H1 (cell line): ENCODE measurements around the gene FOXA2. TPM values are rescaled to one million over a fixed set of nuclear protein-coding genes. Genes with fewer than 3 reads are reported as not detected.

ENCODE experiments used
- CTCF ChIA-PET: fragments of 300-600 bp; sonication (Branson Sonifier 250); formaldehyde crosslinking; loops from one replicate; lab custom pipeline; 2021; ENCODE audit not compliant: partially characterized antibody; lab: Charles Lee
- POLR2A ChIA-PET: fragments of 300-600 bp; sonication (Branson Sonifier 250); formaldehyde crosslinking; loops from one replicate; lab custom pipeline; 2021; ENCODE audit warnings: inconsistent platforms; ENCODE audit not compliant: partially characterized antibody; lab: Charles Lee
- DNase-seq, 2 experiments: peaks; one replicate each; pipeline versions ENCODE4 v3.0.0 to v3.0.0-alpha.2; 2010 to 2022; ENCODE audit warnings: low spot score in 2 of 2, low read depth in 1 of 2, mixed read lengths in 1 of 2
- FAIRE-seq: peaks from 2 replicates; lab custom pipeline; 2011; peaks lifted over from hg19 to GRCh38; lab: Jason Lieb, UNC
- H2AFZ ChIP-seq: 2 replicates; pipeline ENCODE4 v1.8.1; 2012; ENCODE audit warnings: low read length, inconsistent platforms
- H2AK5ac ChIP-seq: 2 replicates; pipeline ENCODE4 v1.6.1; 2013; ENCODE audit warnings: low read depth, low read length
- H2BK120ac ChIP-seq: replicated peaks from 2 replicates; pipeline ENCODE3; 2013; ENCODE audit warnings: low read depth, low read length, inconsistent platforms
- H2BK12ac ChIP-seq: 2 replicates; pipeline ENCODE4 v1.6.1; 2013; ENCODE audit warnings: low read depth, low read length
- H2BK15ac ChIP-seq: 2 replicates; pipeline ENCODE4 v1.6.1; 2013; ENCODE audit warnings: low read length
- H2BK20ac ChIP-seq: 2 replicates; pipeline ENCODE4 v1.6.1; 2013; ENCODE audit warnings: low read length
- H2BK5ac ChIP-seq: 2 replicates; pipeline ENCODE4 v1.6.1; 2013; ENCODE audit warnings: low read depth, low read length
- H3K14ac ChIP-seq: 2 replicates; pipeline ENCODE4 v1.6.1; 2013; ENCODE audit warnings: inconsistent platforms; ENCODE audit not compliant: insufficient read length
- H3K18ac ChIP-seq: 2 replicates; pipeline ENCODE4 v1.6.1; 2013; ENCODE audit warnings: low read length; ENCODE audit errors: extremely low read depth
- H3K23ac ChIP-seq: 2 replicates; pipeline ENCODE4 v1.6.1; 2013; ENCODE audit warnings: inconsistent platforms; ENCODE audit not compliant: insufficient read length
- H3K23me2 ChIP-seq: 2 replicates; pipeline ENCODE4 v1.6.1; 2013; ENCODE audit warnings: low read depth, low read length
- H3K27ac ChIP-seq: 2 replicates; pipeline ENCODE4 v1.6.1; 2011; ENCODE audit warnings: low read depth, low read length, inconsistent platforms
- H3K27me3 ChIP-seq, 4 experiments: replicated peaks in 1 of 4; 1 replicate in 1 of 4; 2 replicates in 3 of 4; pipeline versions ENCODE4 v1.6.1 to v1.8.1; 2011 to 2013; ENCODE audit warnings: low read length in 3 of 4, mild to moderate bottlenecking in 3 of 4, inconsistent platforms in 2 of 4, mixed read lengths in 2 of 4, moderate library complexity in 1 of 4; ENCODE audit not compliant: control insufficient read depth in 3 of 4, insufficient read depth in 3 of 4; ENCODE audit errors: extremely low read depth in 1 of 4
- H3K36me3 ChIP-seq, 4 experiments: 2 replicates each; pipeline versions ENCODE4 v1.6.1 to v1.8.1; 2011 to 2013; ENCODE audit warnings: mild to moderate bottlenecking in 4 of 4, low read length in 3 of 4, moderate library complexity in 2 of 4, control low read depth in 1 of 4, inconsistent platforms in 1 of 4; ENCODE audit not compliant: insufficient read depth in 4 of 4, control insufficient read depth in 2 of 4
- H3K4ac ChIP-seq: replicated peaks from 2 replicates; pipeline ENCODE3; 2013; ENCODE audit warnings: low read length, low read depth, mixed read lengths, inconsistent platforms; ENCODE audit not compliant: insufficient read length
- H3K4me1 ChIP-seq, 4 experiments: replicated peaks in 1 of 4; 1 replicate in 1 of 4; 2 replicates in 3 of 4; pipeline versions ENCODE4 v1.6.1 to v1.8.1; 2011 to 2013; ENCODE audit warnings: low read length in 3 of 4, inconsistent platforms in 2 of 4, mixed read lengths in 1 of 4; ENCODE audit not compliant: insufficient read depth in 4 of 4, control insufficient read depth in 3 of 4
- H3K4me2 ChIP-seq, 2 experiments: 2 replicates each; pipeline versions ENCODE4 v1.6.1 to v1.8.1; 2011 to 2013; ENCODE audit warnings: low read depth in 2 of 2, low read length in 2 of 2, control low read depth in 1 of 2, inconsistent platforms in 1 of 2, mild to moderate bottlenecking in 1 of 2; ENCODE audit not compliant: insufficient read depth in 1 of 2
- H3K4me3 ChIP-seq, 4 experiments: fragments of 200-600, 300-600 bp in 1 of 4; sonication (generic), shearing (Covaris generic), sonication (Bioruptor Twin) in 1 of 4; 2 replicates each; pipeline versions ENCODE4 v1.5.1 to v1.8.1; 2011 to 2016; ENCODE audit warnings: low read length in 4 of 4, low read depth in 3 of 4, control low read depth in 2 of 4, inconsistent platforms in 2 of 4, mild to moderate bottlenecking in 2 of 4, mixed read lengths in 1 of 4, moderate library complexity in 1 of 4; ENCODE audit not compliant: insufficient read depth in 2 of 4; ENCODE audit errors: extremely low read depth in 1 of 4
- H3K56ac ChIP-seq: replicated peaks from 2 replicates; pipeline ENCODE3; 2013; ENCODE audit warnings: low read depth, mild to moderate bottlenecking, mixed read lengths, low read length, inconsistent platforms; ENCODE audit not compliant: insufficient read length
- H3K79me1 ChIP-seq: 2 replicates; pipeline ENCODE4 v1.6.1; 2013; ENCODE audit warnings: low read depth, low read length, control low read depth
- H3K79me2 ChIP-seq, 2 experiments: 2 replicates each; pipeline versions ENCODE4 v1.6.1 to v1.8.1; 2012 to 2013; ENCODE audit warnings: low read length in 2 of 2, mild to moderate bottlenecking in 2 of 2, inconsistent platforms in 1 of 2; ENCODE audit not compliant: insufficient read depth in 2 of 2, control insufficient read depth in 1 of 2
- H3K9ac ChIP-seq, 4 experiments: replicated peaks in 1 of 4; 1 replicate in 1 of 4; 2 replicates in 3 of 4; pipeline versions ENCODE4 v1.6.1 to v1.8.1; 2011 to 2013; ENCODE audit warnings: low read depth in 3 of 4, low read length in 3 of 4, control low read depth in 2 of 4, mild to moderate bottlenecking in 2 of 4, moderate library complexity in 2 of 4, inconsistent platforms in 1 of 4; ENCODE audit errors: extremely low read depth in 1 of 4
- H3K9me3 ChIP-seq, 2 experiments: 2 replicates each; pipeline versions ENCODE4 v1.6.1 to v1.8.1; 2012 to 2013; ENCODE audit warnings: mild to moderate bottlenecking in 2 of 2, moderate library complexity in 2 of 2, control low read depth in 1 of 2, inconsistent platforms in 1 of 2, low read depth in 1 of 2, low read length in 1 of 2, mixed read lengths in 1 of 2; ENCODE audit not compliant: insufficient read depth in 2 of 2
- H4K20me1 ChIP-seq, 2 experiments: replicated peaks in 1 of 2; 2 replicates each; pipeline versions ENCODE3 to v1.8.1; 2011 to 2013; ENCODE audit warnings: inconsistent platforms in 2 of 2, low read length in 2 of 2, mild to moderate bottlenecking in 1 of 2; ENCODE audit not compliant: insufficient read depth in 2 of 2, control insufficient read depth in 1 of 2
- H4K5ac ChIP-seq: 2 replicates; pipeline ENCODE4 v1.6.1; 2013; ENCODE audit warnings: low read length, low read depth, mixed read lengths, inconsistent platforms; ENCODE audit not compliant: insufficient read length
- H4K8ac ChIP-seq: 2 replicates; pipeline ENCODE4 v1.8.0; 2013; ENCODE audit warnings: mild to moderate bottlenecking, moderate library complexity, low read length, inconsistent platforms; ENCODE audit not compliant: insufficient read depth; ENCODE audit errors: extremely low read depth
- H4K91ac ChIP-seq: replicated peaks from 2 replicates; pipeline ENCODE3; 2013; ENCODE audit warnings: low read length, mixed read lengths, inconsistent platforms; ENCODE audit not compliant: insufficient read length
- ASH2L ChIP-seq: fragments of 200-600, 300-600 bp; sonication (generic); IDR thresholded peaks from one replicate; pipeline ENCODE4 v1.7.1; 2017; ENCODE audit warnings: low read length
- BRCA1 ChIP-seq: IDR thresholded peaks from 2 replicates; pipeline ENCODE4 v1.6.1; 2012; ENCODE audit warnings: low read depth, low read length, improper control_type of control experiment
- CTBP2 ChIP-seq: IDR thresholded peaks from 2 replicates; pipeline ENCODE4 v1.7.0; 2011; ENCODE audit warnings: borderline replicate concordance, mild to moderate bottlenecking, moderate library complexity, mixed read lengths, low read length; ENCODE audit not compliant: insufficient read depth, insufficient read length
- CTCF ChIP-seq, 3 experiments: IDR thresholded peaks; 1 replicate in 2 of 3; 2 replicates in 1 of 3; pipeline versions ENCODE4 v1.5.1 to v1.6.1; 2011; ENCODE audit warnings: low read length in 3 of 3, mild to moderate bottlenecking in 3 of 3, inconsistent platforms in 2 of 3, low read depth in 1 of 3, moderate library complexity in 1 of 3; ENCODE audit not compliant: insufficient read depth in 1 of 3; ENCODE audit errors: control extremely low read depth in 1 of 3
- MAFK ChIP-seq: IDR thresholded peaks from 2 replicates; pipeline ENCODE4 v1.6.1; 2012; ENCODE audit warnings: low read depth, mild to moderate bottlenecking, improper control_type of control experiment, low read length
- RXRA ChIP-seq: IDR thresholded peaks from 2 replicates; pipeline ENCODE4 v1.6.1; 2011; ENCODE audit warnings: low read depth, mild to moderate bottlenecking, low read length, moderate library complexity; ENCODE audit not compliant: insufficient read depth
- TAF7 ChIP-seq: optimal IDR thresholded peaks from 2 replicates; pipeline ENCODE3; 2011; ENCODE audit warnings: low read depth, mild to moderate bottlenecking, inconsistent platforms, low read length, moderate library complexity, borderline replicate concordance
- TBP ChIP-seq: IDR thresholded peaks from 2 replicates; pipeline ENCODE4 v1.6.1; 2011; ENCODE audit warnings: low read depth, low read length, improper control_type of control experiment
- ZNF274 ChIP-seq: IDR thresholded peaks from 2 replicates; pipeline ENCODE4 v1.7.0; 2012; ENCODE audit warnings: low read length, borderline replicate concordance; ENCODE audit errors: extremely low read depth
- WGBS, 2 experiments: shearing (Covaris generic) in 1 of 2; methylation state at CpG; one replicate each; pipeline versions ENCODE4 v1.1.6 to v1.1.7; 2013 to 2015; ENCODE audit warnings: low lambda C conversion rate in 2 of 2, mixed read lengths in 2 of 2, inconsistent platforms in 1 of 2, low coverage in 1 of 2, missing lambda C conversion rate in 1 of 2; ENCODE audit not compliant: insufficient replicate concordance in 2 of 2, insufficient coverage in 1 of 2, insufficient read length in 1 of 2; ENCODE audit errors: extremely low coverage in 1 of 2, missing lambda C conversion rate in 1 of 2; 5-methylcytosine and 5-hydroxymethylcytosine counted together
- polyA plus RNA-seq, 7 experiments: library from polyadenylated mRNA; depleted of rRNA in 3 of 7; stranded (reverse) in 5 of 7; unstranded in 2 of 7; fragments of >200 nt in 5 of 7; fragments of 200-250 nt in 2 of 7; gene quantifications; 1 replicate in 5 of 7; 2 replicates in 1 of 7; 4 replicates in 1 of 7; pipeline versions ENCODE4 v1.2.1 to v1.2.3, GENCODE V29; 2011 to 2013; ENCODE audit warnings: missing spikeins in 2 of 7, mixed read lengths in 2 of 7
- total RNA-seq: library from RNA; stranded (reverse); fragmentation: NEBNext Ultra II Directional; extraction: Animal tissue kit (Norgen Biotek cat#: 25700); gene quantifications from 2 replicates; pipeline ENCODE4 v1.2.1, GENCODE V29; 2021

FOXA2 gene
- total and polyA plus RNA-seq, 2 of the 8 experiments (the other 6 are each of a cell fraction or from before 2014, with no cell fraction given), result not detected

GRCh38 chr20:22544462-22544861 lies 39.9 kb downstream of the FOXA2 start:
- Histone ChIP-seq H3K36me3 (no peaks in the 10 kb centered on the region), H2BK15ac (no peak overlapping the region), H2BK12ac (no peak overlapping the region), H3K4ac (no peak overlapping the region), H3K9ac (no peak overlapping the region), H3K18ac (no peak overlapping the region), H2AK5ac (no peak overlapping the region), H2BK120ac (no peak overlapping the region), H4K91ac (no peak overlapping the region), H3K23me2 (peaks cover 3% of the 10 kb centered on the region; the same call in 1 of the 2 replicates), H3K79me1 (no peaks in the 10 kb centered on the region), H3K4me2 (no peak overlapping the region), H3K79me2 (no peaks in the 10 kb centered on the region), H3K9me3 (peaks cover under 1 to 3% of the 10 kb centered on the region in 2 experiments; a peak in 2 of 4 replicates), H4K8ac (no peak overlapping the region), H2BK20ac (no peak overlapping the region), H3K56ac (no peak overlapping the region), H4K20me1 (no peaks in the 10 kb centered on the region), H2BK5ac (no peak overlapping the region), H3K4me1 (no peaks in the 10 kb centered on the region), H3K14ac (no peak overlapping the region), H3K27me3 (no peaks in the 10 kb centered on the region), H4K5ac (no peak overlapping the region), H3K4me3 (no peak overlapping the region), H3K27ac (no peak overlapping the region), H3K23ac (no peak overlapping the region), H2AFZ (no peak overlapping the region)
- DNase-seq (no peak), FAIRE-seq (no peak)
- ChIA-PET POLR2A (no interaction called here), CTCF (no interaction called here)
- WGBS, 2 experiments, result 80% methylated on average over 1 of the region's 1 CpG; no CpG with 5 or more reads in 1 of the 2 experiments
- TF ChIP-seq RXRA (no peak), MAFK (no peak), ASH2L (no peak), ZNF274 (no peak), TAF7 (no peak), CTCF (IDR thresholded peaks at IDR 0.05; ENCODE audit: control extremely low read depth in 1 of 3, insufficient read depth in 1 of 3, low read depth in 1 of 3, low read length in 3 of 3) (no peak), BRCA1 (no peak), CTBP2 (no peak), TBP (no peak)
